CD4-positive, alpha-beta T cell treated with Interleukin-15 for 4 hours (primary cell): Measurements from ENCODE around the gene BRCA1.
A peak's percentile ranks its signal among the peaks of the same experiment; 100 is the strongest.
"Not testable (repeated sequence)": the region's sequence is repeated elsewhere in the genome, so short reads cannot be mapped to it uniquely, and the experiment has no call there.

Source experiments
- DNase-seq: peaks from one replicate; pipeline ENCODE4 v3.0.0-alpha.2; 2020; ENCODE audit warnings: low spot score

BRCA1 gene

DNA sequence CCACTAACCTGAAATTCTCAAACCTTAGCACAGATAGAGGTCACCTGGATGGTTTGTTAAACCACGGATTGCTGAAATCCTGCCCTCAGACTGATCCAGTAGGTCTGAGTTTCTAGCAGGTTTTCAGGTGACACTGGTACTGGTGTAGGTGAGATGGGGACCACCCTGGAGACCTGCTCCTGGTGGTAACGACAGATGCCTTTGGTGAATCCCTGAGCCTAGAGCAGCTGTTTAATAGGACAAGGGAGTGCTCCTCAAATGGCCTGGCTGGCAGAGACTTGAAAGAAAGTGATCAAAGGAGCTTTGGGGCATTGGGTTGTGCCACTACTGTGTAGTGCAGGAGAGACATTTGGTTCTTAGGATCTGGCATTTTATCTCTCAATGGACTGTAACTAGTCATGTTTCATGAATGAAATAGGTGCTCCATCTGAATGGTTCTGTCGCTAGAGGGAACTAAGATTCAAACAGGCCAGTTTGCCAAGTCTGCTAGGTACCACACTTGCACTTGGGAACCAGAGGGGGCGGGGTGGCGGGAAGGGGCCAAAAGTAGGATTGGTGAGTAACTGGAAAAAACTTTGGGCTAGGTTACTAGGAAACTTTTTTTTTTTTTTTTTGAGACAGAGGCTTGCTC is 121.5 kb downstream of the BRCA1 start:
- no peak for DNase-seq

DNA sequence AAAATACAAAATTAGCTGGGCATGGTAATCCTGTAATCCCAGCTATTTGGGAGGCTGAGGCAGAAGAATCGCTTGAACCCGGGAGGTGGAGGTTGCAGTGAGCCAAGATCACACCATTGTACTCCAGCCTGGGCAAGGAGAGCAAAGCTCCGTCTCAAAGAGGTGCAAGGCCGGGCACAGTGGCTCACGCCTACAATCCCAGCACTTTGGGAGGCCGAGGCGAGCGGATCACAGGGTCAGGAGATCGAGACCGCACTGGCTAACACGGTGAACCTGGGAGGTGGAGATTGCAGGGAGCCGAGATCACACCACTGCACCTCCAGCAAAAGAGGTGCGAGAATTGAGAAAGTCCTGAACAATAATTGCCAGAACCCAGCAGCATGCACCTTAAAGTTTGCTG is 124.3 kb downstream of the BRCA1 start:
- DNase-seq = not testable (repeated sequence)

DNA sequence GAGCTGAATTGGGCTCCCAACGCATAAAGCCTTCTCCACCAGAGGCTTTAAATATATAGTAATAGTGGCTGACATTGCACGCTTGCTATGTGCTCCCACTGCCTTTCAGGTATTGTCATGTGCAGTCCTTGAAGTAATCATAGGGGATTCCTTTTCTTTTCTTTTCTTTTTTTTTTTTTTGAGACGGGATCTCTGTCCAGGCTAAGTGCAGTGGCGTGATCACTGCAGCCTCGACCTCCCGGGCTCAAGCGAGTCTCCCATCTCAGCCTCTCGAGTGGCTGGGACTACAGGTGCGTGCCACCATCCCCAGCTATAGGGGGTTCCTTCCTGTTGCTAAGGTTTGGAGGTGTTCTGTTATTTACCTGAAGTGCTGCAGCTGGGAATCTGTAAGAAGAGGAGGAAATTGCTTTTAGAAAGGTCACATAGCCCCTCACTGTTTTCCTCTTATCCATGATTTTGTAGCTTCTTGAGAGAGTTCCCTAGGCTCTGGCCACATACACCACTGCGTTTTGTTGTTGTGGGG is 126.1 kb downstream of the BRCA1 start:
- DNase-seq = no peak

DNA sequence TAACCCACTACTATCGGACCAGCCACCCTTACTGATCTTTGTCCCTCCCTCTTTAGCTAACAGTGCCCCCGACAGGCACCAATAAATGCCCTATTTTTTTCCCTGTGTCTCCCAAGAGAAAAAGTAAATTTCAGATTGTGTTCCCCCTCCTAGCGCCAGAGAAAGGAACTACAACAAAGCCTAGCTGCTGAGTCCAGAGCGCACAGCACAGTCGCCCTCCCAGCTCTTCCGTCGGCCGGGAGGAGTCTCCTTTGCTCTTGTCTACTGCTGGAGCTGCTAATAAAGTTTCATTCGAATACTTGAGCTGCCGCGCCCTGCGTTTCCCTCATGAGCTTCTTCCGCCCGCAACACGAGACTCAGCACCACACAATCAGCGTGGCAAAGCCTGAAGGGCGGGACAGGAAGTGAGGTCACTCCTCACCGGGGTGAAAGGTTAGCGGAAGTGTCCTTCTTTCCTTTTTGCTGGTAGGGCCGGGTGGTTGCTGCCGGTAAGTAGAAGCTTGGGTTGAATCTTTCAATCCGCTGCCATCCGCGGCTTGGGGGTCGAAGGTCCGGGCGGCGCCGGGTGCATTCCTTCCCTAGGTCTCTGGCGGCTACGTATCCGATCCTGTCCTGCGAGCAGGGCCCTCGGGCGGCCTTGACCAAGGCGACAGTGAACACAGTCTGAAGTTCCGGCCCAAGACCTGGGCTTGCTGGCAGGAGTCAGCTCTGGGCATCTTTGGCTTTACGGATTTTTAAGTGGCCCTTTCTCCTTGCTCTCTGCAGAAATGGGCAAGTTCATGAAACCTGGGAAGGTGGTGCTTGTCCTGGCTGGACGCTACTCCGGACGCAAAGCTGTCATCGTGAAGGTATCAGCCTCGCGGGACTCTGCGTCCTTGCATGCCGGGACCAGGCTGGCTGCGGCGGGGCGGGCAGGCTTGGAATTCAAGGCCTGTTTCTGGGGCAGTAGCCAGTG is 126.9 kb downstream of the BRCA1 start, which contains the start of gene RPL27:
TSS of gene RPL27 (plus strand) at position 436 of the 955 bp plus-strand sequence. CDS start at position 768, 332 bp downstream.
- peak; percentile 99 for DNase-seq

DNA sequence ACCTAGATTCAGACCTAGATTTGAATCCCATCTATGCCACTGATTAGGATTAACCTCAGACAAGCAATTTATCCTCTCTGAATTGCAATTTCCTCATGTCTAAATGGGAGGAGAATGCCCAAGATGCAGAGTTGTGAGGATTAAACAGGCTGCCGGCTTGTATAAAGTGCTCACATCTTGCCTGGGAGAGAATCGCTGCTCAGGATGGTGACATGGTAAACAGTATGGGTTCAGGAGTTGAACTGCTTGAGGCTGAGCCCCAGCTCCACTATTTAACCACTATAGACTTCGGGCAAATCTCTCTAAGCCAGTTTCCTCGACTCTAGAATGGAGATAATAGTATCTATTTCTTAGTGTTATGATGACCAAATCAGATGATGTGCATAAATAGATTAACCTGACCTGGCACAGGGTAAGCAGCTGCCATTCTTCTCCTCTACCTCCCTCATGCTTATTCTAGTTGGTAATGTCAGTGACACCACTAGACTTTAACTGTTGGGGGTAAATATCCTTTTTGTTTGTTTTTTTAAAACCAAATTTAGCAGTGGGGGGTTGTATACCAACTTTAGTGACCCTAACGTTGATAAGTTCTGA is 127.7 kb downstream of the BRCA1 start:
- DNase-seq = no peak
